ENCODE data around the gene MANSC1.

GRCh38 chr12:12380949-12381593 is 31.0 kb upstream of the MANSC1 start:
- no peak for TF ChIP-seq CTCF (IDR thresholded peaks at IDR 0.05)
- no peak for TF ChIP-seq EZH2 (IDR thresholded peaks at IDR 0.05; ENCODE audit: borderline replicate concordance, insufficient read depth, low read depth, low read length, poor library complexity, severe bottlenecking)

All from B cell (primary cell).